ENCODE results near the gene MICU2. TPM values are rescaled to one million over a fixed set of nuclear protein-coding genes. Genes with fewer than 3 reads are reported as not detected.

The MICU2 gene
- total RNA-seq, 1 experiment from 2014 or later, result 69.9 TPM

GRCh38 chr13:21463424-21463823, 140.5 kb downstream of the MICU2 start:
- Histone ChIP-seq H3K4me2 (ENCODE audit: low read length) (no peak overlapping the region), H3K4me1 (ENCODE audit: insufficient read depth, low read length) (peaks cover 21% of the 10 kb centered on the region), H3K9me2 (replicated peaks; ENCODE audit: low read length) (no peaks in the 10 kb centered on the region), H3K9me3 (ENCODE audit: low read length) (no peaks in the 10 kb centered on the region), H3K9ac (ENCODE audit: low read length) (no peak overlapping the region), H3K79me2 (ENCODE audit: low read length) (peaks cover 6% of the 10 kb centered on the region), H3K27ac (ENCODE audit: low read length) (no peak overlapping the region), H2AFZ (ENCODE audit: low read length) (no peak overlapping the region), H3F3A (ENCODE audit: low read length, unreplicated experiment) (no peaks in the 10 kb centered on the region), H3K4me3 (ENCODE audit: low read length) (no peak overlapping the region), H4K20me1 (ENCODE audit: low read length) (no peaks in the 10 kb centered on the region), H3K36me3 (ENCODE audit: low read depth, low read length) (no peaks in the 10 kb centered on the region), H3K27me3 (ENCODE audit: low read length) (no peaks in the 10 kb centered on the region)
- ATAC-seq, result no peak
- TF ChIP-seq EZH2 (IDR thresholded peaks at IDR 0.05; ENCODE audit: low read length, unreplicated experiment) (no peak), CTCF (conservative IDR thresholded peaks at IDR 0.05; ENCODE audit: low read depth, low read length) (no peak), EZH2phosphoT487 (IDR thresholded peaks at IDR 0.05; ENCODE audit: borderline replicate concordance, low read length) (no peak)
- CTCF ChIA-PET, result no interaction called here
- POLR2A ChIA-PET (ENCODE audit: unreplicated experiment), result no interaction called here
- BruUV-seq (replicated peaks), result no TSS peak
- intact Hi-C loops (cut with micrococcal nuclease), result no loop called here
- no peak for DNase-seq

GRCh38 chr13:21461131-21461530, 142.8 kb downstream of the MICU2 start:
- H3K9me3 ChIP-seq (ENCODE audit: low read length), result no peaks in the 10 kb centered on the region
- no peak overlapping the region for H3K27ac ChIP-seq (ENCODE audit: low read length)
- no peak for DNase-seq
- peaks cover 17% of the 10 kb centered on the region; the same call in 1 of the 2 replicates for H4K20me1 ChIP-seq (ENCODE audit: low read length)
- H3K9me2 ChIP-seq (replicated peaks; ENCODE audit: low read length), result no peaks in the 10 kb centered on the region
- H3F3A ChIP-seq (ENCODE audit: low read length, unreplicated experiment), result no peaks in the 10 kb centered on the region
- H3K4me1 ChIP-seq (ENCODE audit: insufficient read depth, low read length), result peaks cover 24% of the 10 kb centered on the region
- ChIA-PET CTCF (no interaction called here), POLR2A (ENCODE audit: unreplicated experiment) (no interaction called here)
- H3K4me3 ChIP-seq (ENCODE audit: low read length), result no peak overlapping the region
- no peak overlapping the region for H3K4me2 ChIP-seq (ENCODE audit: low read length)
- H3K9ac ChIP-seq (ENCODE audit: low read length), result no peak overlapping the region
- TF ChIP-seq EZH2phosphoT487 (IDR thresholded peaks at IDR 0.05; ENCODE audit: borderline replicate concordance, low read length) (no peak), EZH2 (IDR thresholded peaks at IDR 0.05; ENCODE audit: low read length, unreplicated experiment) (no peak), CTCF (conservative IDR thresholded peaks at IDR 0.05; ENCODE audit: low read depth, low read length) (no peak)
- no TSS peak for BruUV-seq (replicated peaks)
- ATAC-seq, result no peak
- intact Hi-C loops (cut with micrococcal nuclease), result no loop called here
- H3K27me3 ChIP-seq (ENCODE audit: low read length), result no peaks in the 10 kb centered on the region
- H3K79me2 ChIP-seq (ENCODE audit: low read length), result peaks cover 29% of the 10 kb centered on the region
- no peaks in the 10 kb centered on the region for H3K36me3 ChIP-seq (ENCODE audit: low read depth, low read length)
- no peak overlapping the region for H2AFZ ChIP-seq (ENCODE audit: low read length)

- intact Hi-C loops (cut with micrococcal nuclease), result loop anchor here (2.0 to 5.0 kb wide), 3 partner anchors 38 to 162 kb away; no protein-coding TSS in a partner anchor
These were observed 144.9 kb downstream of the MICU2 start, which contains the start of gene ZDHHC20 for GRCh38 chr13:21458813-21459701. Gene ZDHHC20, minus strand, starts transcription at chr13:21459303. Its CDS starts 132 bp downstream, at chr13:21459171.

More at GRCh38 chr13:21458813-21459701, 144.9 kb downstream of the MICU2 start, which contains the start of gene ZDHHC20:
- Histone ChIP-seq H3K4me3 (ENCODE audit: low read length) (peak within 1 kb of the TSS; percentile 99), H3K4me1 (ENCODE audit: insufficient read depth, low read length) (peaks cover 11% of the 10 kb centered on the region; the same call in 1 of the 2 replicates), H3K79me2 (ENCODE audit: low read length) (peaks cover 49% of the 10 kb centered on the region), H3K9me2 (replicated peaks; ENCODE audit: low read length) (no peaks in the 10 kb centered on the region), H3K27ac (ENCODE audit: low read length) (peak within 1 kb of the TSS; percentile 52), H3F3A (ENCODE audit: low read length, unreplicated experiment) (no peaks in the 10 kb centered on the region), H3K9me3 (ENCODE audit: low read length) (no peaks in the 10 kb centered on the region), H3K27me3 (ENCODE audit: low read length) (no peaks in the 10 kb centered on the region), H3K4me2 (ENCODE audit: low read length) (peak within 1 kb of the TSS; percentile 95), H4K20me1 (ENCODE audit: low read length) (peaks cover 17% of the 10 kb centered on the region; the same call in 1 of the 2 replicates), H3K9ac (ENCODE audit: low read length) (peak within 1 kb of the TSS; percentile 88), H2AFZ (ENCODE audit: low read length) (peak within 1 kb of the TSS; percentile 85), H3K36me3 (ENCODE audit: low read depth, low read length) (no peaks in the 10 kb centered on the region)
- ChIA-PET POLR2A (ENCODE audit: unreplicated experiment) (interaction anchor here (0.6 to 0.9 kb wide), 2 partner anchors 70 to 161 kb away, joined by 8 to 10 read pairs; no protein-coding TSS in a partner anchor), CTCF (no interaction called here)
- ATAC-seq, result peak; percentile 83
- peak; percentile 83 for DNase-seq
- BruUV-seq (replicated peaks), result no TSS peak
- TF ChIP-seq EZH2phosphoT487 (IDR thresholded peaks at IDR 0.05; ENCODE audit: borderline replicate concordance, low read length), result no peak
- TF ChIP-seq EZH2 (IDR thresholded peaks at IDR 0.05; ENCODE audit: low read length, unreplicated experiment), result no peak
- no peak for TF ChIP-seq CTCF (conservative IDR thresholded peaks at IDR 0.05; ENCODE audit: low read depth, low read length)
